Stomach (tissue), 4 donors: ENCODE results near the gene VPS72.

Source experiments
- CTCF ChIP-seq, 7 experiments: fragments of 450-650 bp in 4 of 7; fragments of 200-600 bp in 3 of 7; sonication (generic) in 3 of 7; IDR thresholded peaks; one replicate each; pipeline ENCODE4 v1.5.1; 2016 to 2019; ENCODE audit warnings: antibody characterized with exemption in 7 of 7, control low read depth in 2 of 7, mild to moderate bottlenecking in 1 of 7
- POLR2A ChIP-seq, 4 donors: fragments of 450-650 bp; IDR thresholded peaks; one replicate each; pipeline ENCODE4 v1.6.1; 2016; ENCODE audit warnings: antibody characterized with exemption in 4 of 4, control low read depth in 2 of 4, mild to moderate bottlenecking in 1 of 4, moderate library complexity in 1 of 4
- POLR2AphosphoS5 ChIP-seq, 3 donors: sonication (generic); formaldehyde crosslinking; IDR thresholded peaks; one replicate each; pipeline ENCODE4 v1.6.1; 2016; ENCODE audit warnings: antibody characterized with exemption in 3 of 3

GRCh38 chr1:151189637-151190445, at the start of gene VPS72:
- TF ChIP-seq POLR2A (IDR thresholded peaks at IDR 0.05) (peak in 1 of 4 donors; percentile 20), CTCF (IDR thresholded peaks at IDR 0.05) (peak in 2 of 7 experiments; percentile 13 to 42), POLR2AphosphoS5 (IDR thresholded peaks at IDR 0.05) (peak; percentile 71 to 87 (median 79))
